ENCODE measurements around the gene PSMB7.

Gene PSMB7

GRCh38 chr9:124357721-124358361 lies 57.4 kb downstream of the PSMB7 start:
- Histone ChIP-seq H3K4me3 (ENCODE audit: low read length) (no peak overlapping the region), H3K27me3 (ENCODE audit: control insufficient read depth, insufficient read depth, low read length) (no peaks in the 10 kb centered on the region), H3K36me3 (ENCODE audit: control insufficient read depth, insufficient read depth, low read length) (peaks cover 15% of the 10 kb centered on the region), H3K9me3 (ENCODE audit: control insufficient read depth, insufficient read depth, low read length) (no peaks in the 10 kb centered on the region), H3K27ac (ENCODE audit: low read length) (no peak overlapping the region), H3K4me1 (ENCODE audit: control insufficient read depth, insufficient read depth, low read length) (no peaks in the 10 kb centered on the region)
- DNase-seq (ENCODE audit: low read depth, low spot score): no peak
- WGBS (ENCODE audit: insufficient coverage, insufficient read length): no CpG with 5 or more reads among the region's 13 CpGs

- Histone ChIP-seq H3K27ac (ENCODE audit: low read length) (no peak overlapping the region), H3K27me3 (ENCODE audit: control insufficient read depth, insufficient read depth, low read length) (no peaks in the 10 kb centered on the region), H3K9me3 (ENCODE audit: control insufficient read depth, insufficient read depth, low read length) (no peaks in the 10 kb centered on the region), H3K4me1 (ENCODE audit: control insufficient read depth, insufficient read depth, low read length) (no peaks in the 10 kb centered on the region), H3K4me3 (ENCODE audit: low read length) (no peak overlapping the region), H3K36me3 (ENCODE audit: control insufficient read depth, insufficient read depth, low read length) (peaks cover 21% of the 10 kb centered on the region)
- DNase-seq (ENCODE audit: low read depth, low spot score): no peak
- no CpG with 5 or more reads among the region's 19 CpGs for WGBS (ENCODE audit: insufficient coverage, insufficient read length)
These were observed 58.4 kb downstream of the PSMB7 start for GRCh38 chr9:124356745-124357390.

- no peak for DNase-seq (ENCODE audit: low read depth, low spot score)
- WGBS (ENCODE audit: insufficient coverage, insufficient read length): no CpG with 5 or more reads among the region's 15 CpGs
- H3K9me3 ChIP-seq (ENCODE audit: control insufficient read depth, insufficient read depth, low read length): no peaks in the 10 kb centered on the region
- no peaks in the 10 kb centered on the region for H3K4me1 ChIP-seq (ENCODE audit: control insufficient read depth, insufficient read depth, low read length)
- H3K36me3 ChIP-seq (ENCODE audit: control insufficient read depth, insufficient read depth, low read length): peaks cover 24% of the 10 kb centered on the region
- H3K27ac ChIP-seq (ENCODE audit: low read length): no peak overlapping the region
- no peaks in the 10 kb centered on the region for H3K27me3 ChIP-seq (ENCODE audit: control insufficient read depth, insufficient read depth, low read length)
- H3K4me3 ChIP-seq (ENCODE audit: low read length): no peak overlapping the region
These were observed 59.1 kb downstream of the PSMB7 start for GRCh38 chr9:124355941-124356744.

GRCh38 chr9:124355039-124355940 lies 60.0 kb downstream of the PSMB7 start:
- WGBS (ENCODE audit: insufficient coverage, insufficient read length): no CpG with 5 or more reads among the region's 21 CpGs
- Histone ChIP-seq H3K36me3 (ENCODE audit: control insufficient read depth, insufficient read depth, low read length) (peaks cover 32% of the 10 kb centered on the region), H3K9me3 (ENCODE audit: control insufficient read depth, insufficient read depth, low read length) (no peaks in the 10 kb centered on the region), H3K27ac (ENCODE audit: low read length) (no peak overlapping the region), H3K27me3 (ENCODE audit: control insufficient read depth, insufficient read depth, low read length) (no peaks in the 10 kb centered on the region), H3K4me1 (ENCODE audit: control insufficient read depth, insufficient read depth, low read length) (0 out of 2 replicates have a peak, but pooled peaks cover 1% of the 10 kb centered on the region), H3K4me3 (ENCODE audit: low read length) (no peak overlapping the region)
- no peak for DNase-seq (ENCODE audit: low read depth, low spot score)

- Histone ChIP-seq H3K9me3 (ENCODE audit: control insufficient read depth, insufficient read depth, low read length) (no peaks in the 10 kb centered on the region), H3K27ac (ENCODE audit: low read length) (no peak overlapping the region), H3K4me1 (ENCODE audit: control insufficient read depth, insufficient read depth, low read length) (peaks cover 1% of the 10 kb centered on the region; the same call in 1 of the 2 replicates), H3K36me3 (ENCODE audit: control insufficient read depth, insufficient read depth, low read length) (peaks cover 36% of the 10 kb centered on the region), H3K4me3 (ENCODE audit: low read length) (no peak overlapping the region), H3K27me3 (ENCODE audit: control insufficient read depth, insufficient read depth, low read length) (no peaks in the 10 kb centered on the region)
- WGBS (ENCODE audit: insufficient coverage, insufficient read length): no CpG with 5 or more reads among the region's 17 CpGs
- no peak for DNase-seq (ENCODE audit: low read depth, low spot score)
These were observed 60.8 kb downstream of the PSMB7 start for GRCh38 chr9:124354346-124355038.

- Histone ChIP-seq H3K9me3 (ENCODE audit: control insufficient read depth, insufficient read depth, low read length) (no peaks in the 10 kb centered on the region), H3K36me3 (ENCODE audit: control insufficient read depth, insufficient read depth, low read length) (peaks cover 37% of the 10 kb centered on the region), H3K4me3 (ENCODE audit: low read length) (no peak overlapping the region), H3K27ac (ENCODE audit: low read length) (no peak overlapping the region), H3K4me1 (ENCODE audit: control insufficient read depth, insufficient read depth, low read length) (peaks cover 1% of the 10 kb centered on the region; the same call in 1 of the 2 replicates), H3K27me3 (ENCODE audit: control insufficient read depth, insufficient read depth, low read length) (no peaks in the 10 kb centered on the region)
- WGBS (ENCODE audit: insufficient coverage, insufficient read length): no CpG with 5 or more reads among the region's 4 CpGs
- no peak for DNase-seq (ENCODE audit: low read depth, low spot score)
These were observed 61.4 kb downstream of the PSMB7 start for GRCh38 chr9:124353811-124354274.

- WGBS (ENCODE audit: insufficient coverage, insufficient read length): no CpG with 5 or more reads among the region's 7 CpGs
- DNase-seq (ENCODE audit: low read depth, low spot score): no peak
- Histone ChIP-seq H3K4me3 (ENCODE audit: low read length) (no peak overlapping the region), H3K27me3 (ENCODE audit: control insufficient read depth, insufficient read depth, low read length) (no peaks in the 10 kb centered on the region), H3K36me3 (ENCODE audit: control insufficient read depth, insufficient read depth, low read length) (peaks cover 41% of the 10 kb centered on the region), H3K9me3 (ENCODE audit: control insufficient read depth, insufficient read depth, low read length) (no peaks in the 10 kb centered on the region), H3K27ac (ENCODE audit: low read length) (no peak overlapping the region), H3K4me1 (ENCODE audit: control insufficient read depth, insufficient read depth, low read length) (peaks cover 1% of the 10 kb centered on the region; the same call in 1 of the 2 replicates)
These were observed 62.0 kb downstream of the PSMB7 start for GRCh38 chr9:124353166-124353768.

- H3K4me1 ChIP-seq (ENCODE audit: control insufficient read depth, insufficient read depth, low read length): peaks cover 1% of the 10 kb centered on the region; the same call in 1 of the 2 replicates
- no peaks in the 10 kb centered on the region for H3K27me3 ChIP-seq (ENCODE audit: control insufficient read depth, insufficient read depth, low read length)
- peaks cover 44% of the 10 kb centered on the region for H3K36me3 ChIP-seq (ENCODE audit: control insufficient read depth, insufficient read depth, low read length)
- no peaks in the 10 kb centered on the region for H3K9me3 ChIP-seq (ENCODE audit: control insufficient read depth, insufficient read depth, low read length)
- H3K27ac ChIP-seq (ENCODE audit: low read length): no peak overlapping the region
- WGBS (ENCODE audit: insufficient coverage, insufficient read length): no CpG with 5 or more reads among the region's 8 CpGs
- DNase-seq (ENCODE audit: low read depth, low spot score): no peak
- H3K4me3 ChIP-seq (ENCODE audit: low read length): no peak overlapping the region
These were observed 62.6 kb downstream of the PSMB7 start for GRCh38 chr9:124352616-124353015.

- no CpG with 5 or more reads among the region's 15 CpGs for WGBS (ENCODE audit: insufficient coverage, insufficient read length)
- DNase-seq (ENCODE audit: low read depth, low spot score): no peak
- no peak overlapping the region for H3K27ac ChIP-seq (ENCODE audit: low read length)
- no peaks in the 10 kb centered on the region for H3K27me3 ChIP-seq (ENCODE audit: control insufficient read depth, insufficient read depth, low read length)
- no peaks in the 10 kb centered on the region for H3K9me3 ChIP-seq (ENCODE audit: control insufficient read depth, insufficient read depth, low read length)
- H3K4me3 ChIP-seq (ENCODE audit: low read length): no peak overlapping the region
- peaks cover 44% of the 10 kb centered on the region for H3K36me3 ChIP-seq (ENCODE audit: control insufficient read depth, insufficient read depth, low read length)
- H3K4me1 ChIP-seq (ENCODE audit: control insufficient read depth, insufficient read depth, low read length): peaks cover 1% of the 10 kb centered on the region; the same call in 1 of the 2 replicates
These were observed 63.4 kb downstream of the PSMB7 start for GRCh38 chr9:124351672-124352468.
